HEK293T (cell line): ENCODE measurements around the gene CX3CL1.

Experiments used
- CTCF ChIA-PET: fragments of 350-600 bp; formaldehyde crosslinking; extraction: SDS; loops from one replicate; lab custom pipeline; 2021; ENCODE audit warnings: antibody characterized with exemption, inconsistent platforms; lab: Yijun Ruan, JAX
- POLR2A ChIA-PET: fragments of 350-600 bp; formaldehyde crosslinking; extraction: SDS; loops from one replicate; lab custom pipeline; 2020; ENCODE audit warnings: antibody characterized with exemption, inconsistent platforms; lab: Yijun Ruan, JAX
- DNase-seq: peaks from one replicate; pipeline ENCODE4 v3.0.0; 2012; ENCODE audit warnings: mixed read lengths; ENCODE audit errors: extremely low spot score
- ARNT ChIP-seq: fragments of 450-650 bp; IDR thresholded peaks from 2 replicates; pipeline ENCODE4 v1.6.1; 2017; ENCODE audit warnings: mild to moderate bottlenecking
- BHLHE40 ChIP-seq: fragments of 450-650 bp; IDR thresholded peaks from 2 replicates; pipeline ENCODE4 v1.6.1; 2016; ENCODE audit warnings: mild to moderate bottlenecking, moderate library complexity, borderline replicate concordance
- CTBP1 ChIP-seq: fragments of 450-650 bp; IDR thresholded peaks from 2 replicates; pipeline ENCODE4 v1.6.1; 2016; ENCODE audit warnings: borderline replicate concordance
- ELF4 ChIP-seq: fragments of 450-650 bp; IDR thresholded peaks from 2 replicates; pipeline ENCODE4 v1.6.1; 2017; ENCODE audit warnings: antibody characterized with exemption
- FOXA1 ChIP-seq: fragments of 450-650 bp; IDR thresholded peaks from 2 replicates; pipeline ENCODE4 v1.6.1; 2016; ENCODE audit warnings: mild to moderate bottlenecking
- FOXK2 ChIP-seq: fragments of 450-650 bp; IDR thresholded peaks from 2 replicates; pipeline ENCODE4 v1.6.1; 2016; ENCODE audit warnings: mild to moderate bottlenecking
- FOXM1 ChIP-seq: fragments of 450-650 bp; IDR thresholded peaks from 2 replicates; pipeline ENCODE4 v1.6.1; 2017; ENCODE audit warnings: mild to moderate bottlenecking, borderline replicate concordance
- HDGF ChIP-seq: fragments of 450-650 bp; IDR thresholded peaks from 2 replicates; pipeline ENCODE4 v1.6.1; 2017; ENCODE audit warnings: antibody characterized with exemption, borderline replicate concordance
- L3MBTL2 ChIP-seq: fragments of 450-650 bp; conservative IDR thresholded peaks from 2 replicates; pipeline ENCODE4 v1.6.1; 2016; ENCODE audit warnings: mild to moderate bottlenecking
- LEF1 ChIP-seq: fragments of 450-650 bp; IDR thresholded peaks from 2 replicates; pipeline ENCODE4 v1.6.1; 2017; ENCODE audit warnings: mild to moderate bottlenecking, borderline replicate concordance
- NFRKB ChIP-seq: fragments of 450-650 bp; IDR thresholded peaks from 2 replicates; pipeline ENCODE4 v1.6.1; 2016; ENCODE audit warnings: mild to moderate bottlenecking, moderate library complexity
- PKNOX1 ChIP-seq: fragments of 450-650 bp; IDR thresholded peaks from 2 replicates; pipeline ENCODE4 v1.6.1; 2016
- SP1 ChIP-seq: fragments of 450-650 bp; IDR thresholded peaks from 2 replicates; pipeline ENCODE4 v1.6.1; 2017
- SUZ12 ChIP-seq: fragments of 450-650 bp; IDR thresholded peaks from 2 replicates; pipeline ENCODE4 v1.6.1; 2016; ENCODE audit warnings: mild to moderate bottlenecking
- TARDBP ChIP-seq: fragments of 450-650 bp; IDR thresholded peaks from 2 replicates; pipeline ENCODE4 v1.6.1; 2016
- ZNF384 ChIP-seq: fragments of 450-650 bp; IDR thresholded peaks from 2 replicates; pipeline ENCODE4 v1.6.1; 2016

The CX3CL1 gene

GRCh38 chr16:57430955-57431354, 58.7 kb downstream of the CX3CL1 start:
- TF ChIP-seq TARDBP, result no peak
- no peak for TF ChIP-seq BHLHE40
- TF ChIP-seq L3MBTL2, result no peak
- TF ChIP-seq ZNF384, result no peak
- no peak for TF ChIP-seq FOXK2
- TF ChIP-seq SUZ12, result no peak
- TF ChIP-seq LEF1, result no peak
- POLR2A ChIA-PET, result no interaction called here
- CTCF ChIA-PET, result no interaction called here
- no peak for DNase-seq

GRCh38 chr16:57432505-57432904, 60.2 kb downstream of the CX3CL1 start:
- CTCF ChIA-PET, result no interaction called here
- TF ChIP-seq CTBP1, result no peak
- TF ChIP-seq HDGF, result no peak
- TF ChIP-seq BHLHE40, result no peak
- no peak for TF ChIP-seq TARDBP
- TF ChIP-seq L3MBTL2, result no peak
- no peak for TF ChIP-seq NFRKB
- no peak for TF ChIP-seq SUZ12
- TF ChIP-seq ARNT, result no peak
- no peak for TF ChIP-seq ELF4
- no peak for TF ChIP-seq FOXK2
- DNase-seq, result no peak
- POLR2A ChIA-PET, result interaction anchor here (1.4 kb wide), 1 partner anchor 15 kb away, joined by 3 read pairs; the partner anchor contains the start of genes CIAPIN1 and COQ9

GRCh38 chr16:57432989-57433388, 60.7 kb downstream of the CX3CL1 start:
- no peak for DNase-seq
- TF ChIP-seq FOXA1, result no peak
- TF ChIP-seq BHLHE40, result no peak
- TF ChIP-seq SUZ12, result no peak
- TF ChIP-seq SP1, result no peak
- no peak for TF ChIP-seq ELF4
- no peak for TF ChIP-seq TARDBP
- TF ChIP-seq LEF1, result no peak
- TF ChIP-seq FOXM1, result no peak
- TF ChIP-seq ARNT, result no peak
- TF ChIP-seq FOXK2, result no peak
- no peak for TF ChIP-seq PKNOX1
- ChIA-PET CTCF (no interaction called here), POLR2A (interaction anchor here (1.4 kb wide), 1 partner anchor 14 kb away, joined by 3 read pairs; the partner anchor contains the start of genes CIAPIN1 and COQ9)

GRCh38 chr16:57434003-57434402, 61.7 kb downstream of the CX3CL1 start:
- no peak for TF ChIP-seq NFRKB
- TF ChIP-seq ARNT, result no peak
- no peak for TF ChIP-seq SP1
- no peak for TF ChIP-seq SUZ12
- no peak for TF ChIP-seq ELF4
- no peak for TF ChIP-seq BHLHE40
- TF ChIP-seq FOXM1, result no peak
- TF ChIP-seq HDGF, result no peak
- TF ChIP-seq LEF1, result no peak
- TF ChIP-seq PKNOX1, result no peak
- no peak for TF ChIP-seq CTBP1
- no peak for TF ChIP-seq FOXA1
- no peak for TF ChIP-seq FOXK2
- no peak for TF ChIP-seq L3MBTL2
- no peak for TF ChIP-seq ZNF384
- no peak for TF ChIP-seq TARDBP
- DNase-seq, result no peak
- ChIA-PET POLR2A (no interaction called here), CTCF (interaction anchor here (0.8 kb wide), 1 partner anchor 15 kb away, joined by 3 read pairs; no protein-coding TSS in a partner anchor)
